OCI-LY7 (cell line): Measurements from ENCODE around the gene MRPL18.

ENCODE experiments used
- CTCF ChIP-seq: fragments of 200-600 bp; sonication (generic); conservative IDR thresholded peaks from 2 replicates; pipeline ENCODE4 v1.5.1; 2014; ENCODE audit warnings: mild to moderate bottlenecking, antibody characterized with exemption, low read length, moderate library complexity, mixed read lengths
- EZH2phosphoT487 ChIP-seq: fragments of 200-600 bp; sonication (generic); IDR thresholded peaks from 2 replicates; pipeline ENCODE4 v1.6.1; 2018; ENCODE audit warnings: low read depth, borderline replicate concordance, mild to moderate bottlenecking, mixed run types, antibody characterized with exemption, low read length, moderate library complexity, mixed read lengths

DNA sequence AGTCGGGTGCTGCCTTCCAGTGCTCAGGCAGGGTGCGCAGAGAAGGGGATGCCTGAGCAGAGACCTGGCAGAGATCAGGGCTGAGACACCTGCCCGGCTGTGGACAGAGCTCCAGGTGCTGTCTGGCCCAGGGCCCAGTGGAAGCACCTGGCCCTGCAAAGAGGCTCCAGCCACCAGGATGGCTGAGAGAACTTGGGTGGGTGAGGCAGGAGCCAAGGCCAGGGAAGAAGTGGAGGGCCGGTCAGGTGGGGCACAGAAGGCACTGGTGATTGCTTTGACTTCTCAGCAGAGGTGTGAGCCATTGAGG, 41.1 kb downstream of the MRPL18 start:
- TF ChIP-seq CTCF (no peak), EZH2phosphoT487 (no peak)
